Measurements from ENCODE around the gene DNASE1. TPM values are rescaled to one million over a fixed set of nuclear protein-coding genes. Genes with fewer than 3 reads are reported as not detected.

The DNASE1 gene
- total RNA-seq, 1 experiment from 2014 or later: 63.3 TPM

DNA sequence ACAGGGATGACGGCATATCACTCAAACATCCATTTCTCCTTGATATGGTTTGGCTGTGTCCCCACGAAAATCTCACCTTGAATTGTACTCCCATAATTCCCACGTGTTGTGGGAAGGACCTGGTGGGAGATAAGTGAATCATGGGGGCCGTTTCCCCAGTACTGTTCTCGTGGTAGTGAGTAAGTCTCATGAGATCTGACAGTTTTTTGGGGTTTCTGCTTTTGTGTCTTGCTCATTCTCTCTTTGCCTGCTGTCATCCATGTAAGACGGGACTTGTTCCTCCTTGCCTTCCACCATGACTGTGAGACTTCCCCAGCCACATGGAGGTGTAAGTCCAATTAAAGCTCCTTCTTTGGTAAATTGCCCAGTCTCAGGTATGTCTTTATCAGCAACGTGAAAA, 32.5 kb downstream of the DNASE1 start:
- POLR2A ChIA-PET (ENCODE audit: unreplicated experiment): interaction anchor here (0.6 kb wide), 2 partner anchors 16 to 527 kb away, joined by 4 to 7 read pairs; no protein-coding TSS in a partner anchor
- no TSS peak for BruUV-seq (replicated peaks)
- CTCF ChIA-PET: no interaction called here

GRCh38 chr16:3687792-3688191, 33.3 kb downstream of the DNASE1 start:
- peaks cover 16% of the 10 kb centered on the region for H4K20me1 ChIP-seq (ENCODE audit: insufficient read depth)
- no peak overlapping the region for H3K27ac ChIP-seq
- no TSS peak for BruUV-seq (replicated peaks)
- DNase-seq: no peak
- no peaks in the 10 kb centered on the region for H3K79me2 ChIP-seq (ENCODE audit: low read depth)
- ChIA-PET CTCF (no interaction called here), POLR2A (ENCODE audit: unreplicated experiment) (no interaction called here)
- intact Hi-C loops (cut with micrococcal nuclease; ENCODE audit: unreplicated experiment): no loop called here
- H3K4me3 ChIP-seq: no peak overlapping the region
- H3K4me1 ChIP-seq (replicated peaks; ENCODE audit: insufficient read depth): no peaks in the 10 kb centered on the region
- H3K36me3 ChIP-seq (ENCODE audit: low read depth): no peaks in the 10 kb centered on the region
- no peak for TF ChIP-seq EZH2 (IDR thresholded peaks at IDR 0.05; ENCODE audit: low read depth)
- TF ChIP-seq, protein P1, sequence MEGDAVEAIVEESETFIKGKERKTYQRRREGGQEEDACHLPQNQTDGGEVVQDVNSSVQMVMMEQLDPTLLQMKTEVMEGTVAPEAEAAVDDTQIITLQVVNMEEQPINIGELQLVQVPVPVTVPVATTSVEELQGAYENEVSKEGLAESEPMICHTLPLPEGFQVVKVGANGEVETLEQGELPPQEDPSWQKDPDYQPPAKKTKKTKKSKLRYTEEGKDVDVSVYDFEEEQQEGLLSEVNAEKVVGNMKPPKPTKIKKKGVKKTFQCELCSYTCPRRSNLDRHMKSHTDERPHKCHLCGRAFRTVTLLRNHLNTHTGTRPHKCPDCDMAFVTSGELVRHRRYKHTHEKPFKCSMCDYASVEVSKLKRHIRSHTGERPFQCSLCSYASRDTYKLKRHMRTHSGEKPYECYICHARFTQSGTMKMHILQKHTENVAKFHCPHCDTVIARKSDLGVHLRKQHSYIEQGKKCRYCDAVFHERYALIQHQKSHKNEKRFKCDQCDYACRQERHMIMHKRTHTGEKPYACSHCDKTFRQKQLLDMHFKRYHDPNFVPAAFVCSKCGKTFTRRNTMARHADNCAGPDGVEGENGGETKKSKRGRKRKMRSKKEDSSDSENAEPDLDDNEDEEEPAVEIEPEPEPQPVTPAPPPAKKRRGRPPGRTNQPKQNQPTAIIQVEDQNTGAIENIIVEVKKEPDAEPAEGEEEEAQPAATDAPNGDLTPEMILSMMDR (conservative IDR thresholded peaks at IDR 0.05): no peak
- H3K4me2 ChIP-seq: no peak overlapping the region
- no peaks in the 10 kb centered on the region for H3K9me3 ChIP-seq (ENCODE audit: insufficient read depth, low read depth)
- no peaks in the 10 kb centered on the region for H3K9me2 ChIP-seq (ENCODE audit: insufficient read depth)
- H3F3A ChIP-seq (ENCODE audit: insufficient read depth, low read depth): peaks cover 4% of the 10 kb centered on the region; the same call in 1 of the 2 replicates
- no peaks in the 10 kb centered on the region for H3K27me3 ChIP-seq (ENCODE audit: insufficient read depth, low read depth)
- H2AFZ ChIP-seq: no peak overlapping the region

More for the DNA sequence above, 32.5 kb downstream of the DNASE1 start:
- Histone ChIP-seq H3K79me2 (ENCODE audit: low read depth) (no peaks in the 10 kb centered on the region), H3K4me2 (no peak overlapping the region), H3K4me3 (no peak overlapping the region), H3F3A (ENCODE audit: insufficient read depth, low read depth) (peaks cover 4% of the 10 kb centered on the region; the same call in 1 of the 2 replicates), H3K27me3 (ENCODE audit: insufficient read depth, low read depth) (no peaks in the 10 kb centered on the region), H3K27ac (no peak overlapping the region), H4K20me1 (ENCODE audit: insufficient read depth) (peaks cover 16% of the 10 kb centered on the region), H3K9me3 (ENCODE audit: insufficient read depth, low read depth) (no peaks in the 10 kb centered on the region), H3K9me2 (ENCODE audit: insufficient read depth) (no peaks in the 10 kb centered on the region), H3K36me3 (ENCODE audit: low read depth) (no peaks in the 10 kb centered on the region), H2AFZ (no peak overlapping the region), H3K4me1 (replicated peaks; ENCODE audit: insufficient read depth) (no peaks in the 10 kb centered on the region)
- intact Hi-C loops (cut with micrococcal nuclease; ENCODE audit: unreplicated experiment): no loop called here
- TF ChIP-seq EZH2 (IDR thresholded peaks at IDR 0.05; ENCODE audit: low read depth): no peak
- TF ChIP-seq, protein P1 (conservative IDR thresholded peaks at IDR 0.05): no peak
- no peak for DNase-seq

DNA sequence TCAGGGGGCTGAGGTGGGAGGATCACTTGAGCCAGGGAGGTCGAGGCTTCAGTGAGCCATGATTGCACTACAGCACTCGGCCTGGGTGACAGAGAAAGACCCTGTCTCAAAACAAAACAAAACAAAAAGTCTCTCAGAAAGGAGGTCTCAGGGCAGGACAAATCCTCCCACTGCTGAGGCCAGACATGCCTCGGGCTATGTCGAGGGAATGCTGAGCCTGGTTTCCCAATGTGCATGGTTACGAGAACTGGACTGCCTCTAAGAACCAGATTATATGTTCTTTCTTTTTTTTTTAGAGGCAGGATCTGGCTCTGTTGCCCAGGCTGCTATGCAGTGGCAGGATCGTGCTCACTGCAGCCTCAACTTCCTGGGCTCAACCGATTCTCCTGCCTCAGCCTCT, 35.2 kb downstream of the DNASE1 start:
- POLR2A ChIA-PET (ENCODE audit: unreplicated experiment): interaction anchor here (0.7 kb wide), 1 partner anchor 703 kb away, joined by 3 read pairs; no protein-coding TSS in a partner anchor

More for the DNA sequence above, 35.2 kb downstream of the DNASE1 start:
- CTCF ChIA-PET: interaction anchor here (1.0 kb wide), 1 partner anchor 15 kb away, joined by 5 read pairs; no protein-coding TSS in a partner anchor
- no peak overlapping the region for H3K4me2 ChIP-seq
- intact Hi-C loops (cut with micrococcal nuclease; ENCODE audit: unreplicated experiment): loop anchor here (1.0 to 10.0 kb wide), 3 partner anchors 190 to 713 kb away; no protein-coding TSS in a partner anchor
- no peak for DNase-seq
- no peak overlapping the region for H2AFZ ChIP-seq
- H3F3A ChIP-seq (ENCODE audit: insufficient read depth, low read depth): peaks cover 4% of the 10 kb centered on the region; the same call in 1 of the 2 replicates
- H3K36me3 ChIP-seq (ENCODE audit: low read depth): no peaks in the 10 kb centered on the region
- no peak overlapping the region for H3K4me3 ChIP-seq
- TF ChIP-seq EZH2 (IDR thresholded peaks at IDR 0.05; ENCODE audit: low read depth): no peak
- TF ChIP-seq, protein P1 (conservative IDR thresholded peaks at IDR 0.05): no peak
- BruUV-seq (replicated peaks): no TSS peak
- H3K9me2 ChIP-seq (ENCODE audit: insufficient read depth): no peaks in the 10 kb centered on the region
- H4K20me1 ChIP-seq (ENCODE audit: insufficient read depth): peaks cover 16% of the 10 kb centered on the region
- no peaks in the 10 kb centered on the region for H3K27me3 ChIP-seq (ENCODE audit: insufficient read depth, low read depth)
- H3K27ac ChIP-seq: no peak overlapping the region
- H3K4me1 ChIP-seq (replicated peaks; ENCODE audit: insufficient read depth): no peaks in the 10 kb centered on the region
- no peaks in the 10 kb centered on the region for H3K79me2 ChIP-seq (ENCODE audit: low read depth)
- no peaks in the 10 kb centered on the region for H3K9me3 ChIP-seq (ENCODE audit: insufficient read depth, low read depth)
